Measurements from ENCODE around the gene TEP1.
"Not testable (repeated sequence)": the region's sequence is repeated elsewhere in the genome, so short reads cannot be mapped to it uniquely, and the experiment has no call there.

The TEP1 gene

DNA sequence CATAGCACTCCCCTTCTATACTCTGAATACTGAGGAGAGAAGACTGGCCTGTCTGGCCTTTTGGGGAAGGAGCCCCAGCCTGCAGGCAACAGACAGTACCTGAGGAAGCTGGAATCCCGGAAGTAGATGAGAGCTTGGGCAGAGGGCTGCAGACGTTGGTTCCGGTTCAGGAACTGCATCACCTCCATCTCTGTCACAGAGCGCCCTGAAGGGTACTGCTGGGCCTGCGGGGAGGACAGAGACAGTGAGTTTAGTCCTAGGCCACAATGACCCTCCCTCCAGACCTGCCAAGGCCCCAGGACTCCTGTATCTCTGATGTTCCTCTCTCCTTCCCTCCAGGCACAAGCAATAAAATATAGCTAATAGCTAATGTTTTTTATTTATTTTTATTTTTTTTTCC, 28.4 kb downstream of the TEP1 start:
- no peak for DNase-seq

DNA sequence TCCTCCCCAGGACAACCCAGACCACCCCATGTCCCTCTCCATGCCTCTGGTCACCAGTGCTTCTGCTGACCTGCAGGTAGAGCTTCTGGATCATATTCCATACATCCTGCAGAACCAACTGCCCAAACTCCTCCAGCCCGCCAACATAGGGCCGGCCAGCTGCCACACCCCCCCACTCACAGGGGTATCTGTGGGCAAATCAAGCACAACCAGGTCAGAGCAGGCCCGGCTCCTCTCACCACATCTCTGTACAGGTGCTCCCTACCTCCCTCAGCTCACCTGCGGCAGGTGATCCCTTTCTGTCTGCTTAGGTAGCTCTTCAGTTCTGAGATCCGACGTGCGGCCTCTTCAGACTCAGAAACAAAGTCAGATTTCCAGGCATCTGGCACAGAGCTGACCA, 29.0 kb downstream of the TEP1 start:
- no peak for DNase-seq

DNA sequence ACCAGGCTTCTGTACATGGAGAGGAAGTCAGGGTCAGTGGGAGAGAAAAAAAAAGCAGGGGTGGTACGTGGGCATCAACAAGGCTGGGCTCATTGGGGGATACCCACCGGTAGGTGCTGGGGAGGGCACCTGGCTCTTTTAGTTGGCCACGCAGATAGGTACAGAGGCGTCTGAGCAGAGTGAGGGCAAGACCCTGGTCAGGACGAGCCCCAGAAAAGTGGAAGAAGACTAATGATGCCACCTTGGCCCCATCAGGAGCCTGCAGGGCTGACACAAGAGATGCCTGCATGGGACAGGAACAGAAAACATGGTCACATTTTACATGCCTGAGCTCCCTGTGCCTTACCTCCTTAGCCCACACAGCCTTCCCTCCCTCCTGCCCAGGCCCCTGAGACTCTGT, 29.7 kb downstream of the TEP1 start:
- DNase-seq, result no peak

DNA sequence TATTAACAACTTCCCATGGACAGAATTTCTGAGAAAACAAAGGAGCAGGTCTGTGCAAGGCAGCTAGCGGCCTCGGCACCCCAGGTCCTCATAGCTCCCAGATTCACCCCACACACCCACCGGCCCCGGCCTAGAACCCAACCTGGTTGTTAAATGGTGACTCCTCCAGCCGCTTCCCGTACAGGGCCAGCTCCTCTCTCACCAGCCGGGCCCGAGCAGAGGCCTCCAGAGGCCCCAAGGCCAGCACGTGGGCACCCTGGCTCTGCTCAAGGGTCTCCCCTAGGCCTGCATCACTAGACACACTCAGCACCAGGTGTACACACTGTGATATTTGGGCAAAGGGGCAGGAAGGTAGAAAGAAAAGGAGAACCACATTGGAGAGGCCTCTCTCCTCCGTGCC, 30.3 kb downstream of the TEP1 start:
- DNase-seq, result no peak

DNA sequence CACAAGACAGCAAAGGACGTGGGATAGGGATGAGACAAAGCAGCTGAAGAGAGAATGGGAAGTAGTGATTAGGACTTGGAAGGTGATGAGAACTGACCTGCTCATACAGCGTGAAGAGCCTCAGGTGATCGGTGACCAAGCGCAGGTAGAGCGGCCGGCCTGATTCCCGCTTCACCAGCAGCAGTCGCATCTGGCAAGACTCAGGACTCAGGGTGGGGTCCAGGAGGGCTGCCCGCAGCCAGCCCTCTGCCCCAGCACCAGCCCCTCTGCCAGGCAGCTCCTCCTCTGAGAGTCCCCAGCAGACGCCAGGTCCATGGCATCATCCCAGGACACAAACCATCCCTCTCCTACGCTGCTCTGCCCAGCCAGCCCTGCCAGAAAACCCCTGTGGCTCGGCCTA, 30.8 kb downstream of the TEP1 start:
- DNase-seq, result no peak

DNA sequence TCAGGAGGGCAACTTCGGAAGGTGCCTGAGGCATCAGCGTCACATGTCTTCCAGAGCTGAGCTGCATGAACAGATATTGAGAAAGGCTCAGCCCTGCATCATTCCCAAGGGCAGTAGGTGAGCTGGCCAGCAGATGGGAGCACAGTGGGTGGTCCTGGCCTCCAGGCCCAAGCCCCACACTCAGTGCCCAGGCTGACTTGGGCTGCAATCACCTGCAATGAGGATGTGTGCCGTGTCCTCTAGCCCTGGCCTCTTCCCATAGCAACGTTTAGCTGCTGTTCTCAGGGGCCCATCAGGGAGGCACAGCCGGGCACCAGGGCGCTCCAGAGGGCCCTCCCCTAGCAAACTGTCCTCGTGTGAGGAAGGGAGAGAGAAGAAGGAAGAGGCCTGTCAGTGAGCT, 32.0 kb downstream of the TEP1 start:
- DNase-seq, result no peak

DNA sequence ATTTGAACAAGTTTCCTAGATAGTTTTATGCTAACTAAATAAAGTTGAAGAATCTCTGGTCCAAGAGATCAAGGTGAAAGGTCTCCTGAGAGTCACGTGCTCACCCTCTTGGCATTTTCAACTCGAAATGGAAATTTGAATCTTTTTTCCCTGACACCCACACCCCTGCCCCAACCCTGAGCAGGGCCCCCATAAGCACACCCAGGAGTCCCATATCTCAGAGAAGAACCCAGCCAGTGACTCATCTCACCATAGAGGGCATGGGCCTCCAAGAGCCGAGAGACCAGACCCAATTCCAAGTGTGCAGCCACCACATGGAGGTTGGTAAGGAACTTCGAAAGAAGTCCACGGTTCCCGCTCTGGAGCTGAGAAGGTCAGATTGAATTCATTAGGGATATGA, 32.6 kb downstream of the TEP1 start:
- DNase-seq, result no peak

DNA sequence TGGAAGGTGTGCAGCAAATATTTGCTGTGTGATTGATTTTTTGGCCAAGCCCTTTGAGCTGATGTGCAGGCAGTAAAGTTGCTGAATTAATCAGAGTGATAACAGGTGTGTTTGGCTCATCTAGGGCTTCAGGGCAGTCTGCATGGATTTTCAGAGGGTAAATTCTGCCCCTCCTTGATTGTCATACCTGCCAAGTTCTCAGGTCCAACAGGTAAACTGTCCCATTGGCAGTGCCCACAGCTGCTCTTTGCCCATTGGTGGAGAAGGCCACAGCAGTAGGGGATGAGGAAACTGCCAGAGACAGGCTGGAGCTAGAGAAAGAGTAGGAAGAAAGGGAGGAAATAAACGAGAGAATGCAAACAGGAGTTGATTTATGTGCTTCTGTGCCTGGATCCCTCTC, 33.6 kb downstream of the TEP1 start:
- DNase-seq, result no peak

DNA sequence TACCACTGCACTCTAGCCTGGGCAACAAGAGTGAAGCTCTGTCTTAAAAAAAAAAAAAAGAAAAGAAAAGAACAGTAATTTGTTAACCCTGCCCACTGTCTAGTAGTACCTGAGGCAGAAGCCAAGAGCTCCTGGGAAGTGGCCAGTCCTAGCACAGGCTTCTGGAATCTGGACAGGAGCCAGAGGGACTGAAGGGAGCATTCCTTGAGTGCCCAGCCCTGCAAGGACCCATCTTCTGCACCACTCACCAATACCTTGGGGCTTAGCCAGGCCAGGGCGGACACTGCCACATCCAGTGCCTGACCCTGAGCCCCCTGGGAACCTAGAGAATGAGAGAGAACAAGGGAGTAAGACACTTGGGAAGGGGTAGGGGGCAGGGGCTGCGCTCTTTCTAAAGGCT, 36.1 kb downstream of the TEP1 start:
- DNase-seq, result no peak

DNA sequence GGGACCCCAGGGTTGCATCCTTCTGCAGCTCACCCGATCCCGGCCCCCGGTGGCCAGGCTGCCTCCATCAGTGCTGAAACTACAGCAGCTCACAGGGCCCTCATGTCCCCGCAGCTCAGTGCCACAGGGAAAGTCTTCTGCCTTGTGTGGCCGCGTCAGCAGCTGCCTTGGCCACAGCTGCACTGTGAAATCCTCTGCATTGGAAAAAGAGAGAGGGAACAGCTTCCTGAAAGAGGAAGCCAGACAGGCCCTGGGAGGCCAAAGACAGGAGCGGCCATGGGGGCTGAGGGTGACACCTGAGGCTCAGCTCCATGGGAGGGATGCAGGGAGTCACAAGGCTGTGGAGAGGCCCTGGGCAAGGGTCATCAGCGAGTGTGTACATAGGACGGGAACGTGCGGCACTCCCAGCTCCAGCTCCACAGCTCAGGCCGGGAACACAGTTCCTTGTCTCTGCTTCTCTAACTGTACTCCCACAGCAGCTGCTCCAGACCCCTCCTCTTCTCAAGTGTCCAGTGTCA, 37.2 kb downstream of the TEP1 start:
- no peak for DNase-seq

DNA sequence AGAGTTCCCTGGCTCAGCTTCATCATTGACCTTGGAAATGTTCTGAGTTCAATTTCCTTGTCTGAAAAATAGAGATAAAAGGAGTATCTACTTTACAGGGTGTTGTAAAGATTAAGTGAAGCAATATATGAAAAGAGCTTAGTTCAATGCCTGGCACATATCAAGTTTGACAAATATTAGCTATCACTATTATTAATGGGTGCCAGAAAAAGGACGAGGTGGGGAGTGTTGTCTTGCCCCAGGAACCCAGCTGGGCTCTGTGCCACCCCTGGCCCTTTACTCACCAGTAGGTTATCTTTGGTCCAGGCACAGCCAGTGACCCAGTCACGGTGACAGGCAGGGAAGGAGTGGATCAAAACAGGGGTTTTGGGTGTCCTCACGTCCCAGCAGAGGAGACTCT, 37.8 kb downstream of the TEP1 start:
- no peak for DNase-seq

DNA sequence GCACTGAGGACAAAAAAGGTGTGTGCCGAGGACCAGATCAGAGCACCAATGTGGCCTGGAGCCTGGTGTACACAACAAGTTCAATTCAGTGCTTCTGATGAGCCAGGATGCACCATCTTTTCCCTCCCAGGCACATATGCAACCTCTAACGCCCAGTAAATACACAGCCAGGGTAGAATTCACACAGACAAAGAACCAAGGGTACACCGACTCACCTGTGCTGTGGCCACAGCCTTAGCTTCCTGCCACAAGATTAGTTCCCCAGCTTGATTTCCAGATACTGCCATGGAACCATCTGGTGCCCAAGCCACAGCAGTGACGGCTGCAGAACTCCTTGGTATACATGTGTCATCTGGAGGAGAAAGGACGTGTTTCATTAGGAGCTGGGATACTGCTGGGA, 40.5 kb downstream of the TEP1 start:
- no peak for DNase-seq

DNA sequence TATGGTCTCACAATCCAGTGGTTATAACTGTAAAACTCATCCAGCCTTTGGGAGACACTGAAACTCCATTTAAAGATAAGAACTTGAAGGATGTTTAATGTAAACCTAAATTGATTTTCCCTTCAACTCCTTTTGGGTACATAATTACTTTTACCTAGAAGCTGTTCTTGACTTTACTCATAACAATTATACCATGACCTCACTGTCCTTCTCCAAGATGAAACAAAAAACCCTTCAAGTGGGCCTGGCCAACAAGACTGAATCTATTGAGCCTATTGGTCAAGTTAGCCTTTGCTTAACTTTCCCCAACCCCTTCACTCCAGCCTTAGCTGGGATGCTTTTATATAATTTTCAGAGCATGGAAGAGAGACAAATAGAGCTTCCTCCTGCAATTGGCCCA, 47.4 kb downstream of the TEP1 start:
- DNase-seq, result no peak

DNA sequence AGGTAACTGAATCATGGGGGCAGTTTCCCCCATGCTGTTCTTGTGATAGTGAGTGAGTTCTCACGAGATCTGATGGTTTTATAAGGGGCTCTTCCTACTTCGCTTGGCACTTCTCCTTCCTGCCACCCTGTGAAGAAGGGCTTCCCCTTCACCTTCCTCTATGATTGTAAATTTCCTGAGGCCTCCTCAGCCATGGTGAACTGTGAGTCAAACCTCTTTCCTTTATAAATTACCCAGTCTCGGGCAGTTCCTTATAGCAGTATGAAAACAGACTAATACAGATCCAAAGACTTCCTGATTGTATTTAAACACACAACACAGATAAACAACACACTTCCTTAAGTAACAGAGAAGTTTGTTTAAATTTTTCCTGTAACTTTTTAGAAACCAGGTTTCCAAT, 54.8 kb downstream of the TEP1 start:
- DNase-seq, result not testable (repeated sequence)

DNA sequence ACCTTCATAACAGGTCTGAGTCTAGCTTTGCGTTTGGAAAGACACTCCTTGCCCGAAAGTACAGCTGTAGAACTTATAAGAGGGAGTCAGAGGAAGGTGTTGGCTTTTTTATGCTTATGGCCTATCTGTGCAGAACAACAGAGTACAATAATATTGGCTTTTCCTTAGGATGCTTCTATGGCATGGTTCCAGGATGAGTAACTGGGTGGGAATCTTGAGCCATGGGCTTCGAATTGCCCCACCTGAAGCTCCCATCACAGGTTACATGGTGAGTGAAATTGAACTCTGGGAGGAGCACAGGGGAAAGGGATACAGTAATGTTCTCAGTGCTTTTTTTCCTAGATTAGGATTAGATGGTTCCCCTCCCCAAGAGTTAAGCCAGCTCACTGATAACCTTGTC, 56.9 kb downstream of the TEP1 start:
- DNase-seq, result no peak

DNA sequence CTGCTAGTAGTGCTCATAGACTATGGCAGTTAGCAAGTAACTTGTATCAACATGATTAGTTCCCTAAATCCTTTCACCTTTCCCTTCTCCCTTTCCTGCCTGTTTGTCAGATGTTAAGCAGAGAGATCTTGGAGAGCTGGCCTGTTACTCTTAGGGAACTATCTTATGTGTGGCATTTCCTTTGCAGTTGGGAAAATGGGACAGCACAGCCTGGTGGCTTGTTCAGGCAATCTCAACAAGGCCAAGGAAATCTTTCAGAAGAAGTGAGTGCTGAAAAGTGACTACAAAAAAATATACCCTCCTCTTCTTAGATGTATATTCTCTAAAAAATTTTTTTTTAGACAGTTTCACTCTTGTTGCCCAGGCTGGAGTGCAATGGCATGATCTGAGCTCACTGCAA, 62.4 kb downstream of the TEP1 start:
- DNase-seq, result no peak

DNA sequence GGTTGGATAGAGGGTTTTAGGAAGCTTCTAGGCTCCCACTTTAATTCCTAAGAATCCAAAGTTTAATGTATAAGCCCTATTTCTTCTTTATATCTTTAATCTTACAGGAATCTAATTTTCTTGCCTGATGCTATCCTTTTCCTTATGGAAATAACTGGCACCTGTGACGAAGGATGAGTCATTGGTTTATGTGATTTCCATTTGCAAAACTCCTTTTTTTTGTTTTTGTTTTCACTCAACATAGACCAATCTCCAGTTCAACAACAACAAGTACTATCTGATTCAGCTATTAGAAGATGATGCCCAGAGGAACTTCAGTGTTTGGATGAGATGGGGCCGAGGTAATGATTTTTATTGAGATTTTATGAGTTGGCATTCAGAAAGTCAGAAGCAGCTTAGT, 63.0 kb downstream of the TEP1 start:
- no peak for DNase-seq

DNA sequence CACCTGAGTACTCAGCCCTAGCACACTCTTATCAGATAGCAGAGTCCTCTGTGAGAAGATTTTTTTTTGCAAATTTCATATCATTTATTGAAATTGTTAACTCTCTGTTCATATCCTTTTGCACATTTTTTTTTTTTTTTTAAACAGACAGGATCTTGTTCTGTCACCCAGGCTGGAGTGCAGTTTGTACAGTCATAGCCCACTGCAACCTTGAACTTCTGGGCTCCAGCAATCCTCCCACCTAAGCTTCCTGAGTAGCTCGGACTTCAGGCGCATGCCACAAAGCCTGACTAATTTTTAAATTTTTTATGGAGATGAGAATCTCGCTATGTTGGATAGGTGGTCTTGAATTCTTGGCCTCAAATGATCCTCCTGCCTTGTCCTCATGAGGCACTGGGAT, 65.6 kb downstream of the TEP1 start:
- no peak for DNase-seq

DNA sequence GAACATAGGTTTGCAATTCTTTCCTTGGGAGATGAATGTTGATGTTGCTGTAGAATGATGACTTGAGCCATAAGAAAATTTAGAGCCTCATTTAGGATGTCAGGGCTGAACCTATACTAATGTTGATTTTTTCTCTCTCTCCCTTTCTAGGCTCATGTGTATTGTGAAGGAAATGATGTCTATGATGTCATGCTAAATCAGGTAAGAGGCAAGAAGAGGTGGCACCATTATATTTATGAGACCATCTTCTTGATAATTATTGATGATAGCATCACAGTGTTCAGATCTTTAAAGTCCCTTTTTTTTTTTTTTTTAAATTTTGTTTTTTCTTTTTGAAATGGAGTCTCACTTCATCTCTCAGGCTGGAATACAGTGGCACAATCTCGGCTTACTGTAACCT, 66.6 kb downstream of the TEP1 start:
- no peak for DNase-seq

DNA sequence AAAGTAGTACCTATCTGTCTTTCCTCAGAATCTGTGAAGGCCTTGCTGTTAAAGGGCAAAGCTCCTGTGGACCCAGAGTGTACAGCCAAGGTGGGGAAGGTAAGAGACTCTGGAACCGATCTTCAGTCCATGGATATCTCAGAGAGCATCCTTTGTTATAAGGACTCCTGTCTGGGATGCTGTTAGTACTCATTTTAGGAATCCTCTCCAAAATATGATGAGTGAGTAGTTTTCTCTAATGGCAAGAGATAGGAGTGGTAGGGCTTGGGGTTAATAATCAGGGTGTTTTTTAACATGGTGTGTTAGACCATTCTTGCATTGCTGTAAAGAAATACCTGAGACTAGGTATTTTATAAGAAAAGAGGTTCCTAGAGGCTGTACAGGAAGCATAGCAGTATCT, 67.9 kb downstream of the TEP1 start:
- no peak for DNase-seq

DNA sequence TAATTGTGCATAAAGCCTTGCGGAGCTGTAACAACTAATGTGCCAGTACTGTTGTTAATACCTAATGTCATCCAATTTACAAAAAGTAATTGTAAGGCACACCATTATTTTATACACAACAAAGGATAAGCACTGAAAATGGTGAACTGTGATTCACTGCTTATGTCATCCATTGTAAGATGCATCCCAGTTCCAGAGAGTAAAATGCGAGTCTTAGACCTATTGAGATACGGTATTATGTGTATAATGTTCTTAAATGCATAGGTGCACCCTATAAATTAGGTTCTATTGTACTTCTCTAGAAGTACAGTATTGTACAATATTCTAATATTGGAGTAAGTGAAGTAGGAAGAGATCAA, 69.5 kb downstream of the TEP1 start:
- peak in 1 of 2 experiments; percentile 21 for DNase-seq

DNA sequence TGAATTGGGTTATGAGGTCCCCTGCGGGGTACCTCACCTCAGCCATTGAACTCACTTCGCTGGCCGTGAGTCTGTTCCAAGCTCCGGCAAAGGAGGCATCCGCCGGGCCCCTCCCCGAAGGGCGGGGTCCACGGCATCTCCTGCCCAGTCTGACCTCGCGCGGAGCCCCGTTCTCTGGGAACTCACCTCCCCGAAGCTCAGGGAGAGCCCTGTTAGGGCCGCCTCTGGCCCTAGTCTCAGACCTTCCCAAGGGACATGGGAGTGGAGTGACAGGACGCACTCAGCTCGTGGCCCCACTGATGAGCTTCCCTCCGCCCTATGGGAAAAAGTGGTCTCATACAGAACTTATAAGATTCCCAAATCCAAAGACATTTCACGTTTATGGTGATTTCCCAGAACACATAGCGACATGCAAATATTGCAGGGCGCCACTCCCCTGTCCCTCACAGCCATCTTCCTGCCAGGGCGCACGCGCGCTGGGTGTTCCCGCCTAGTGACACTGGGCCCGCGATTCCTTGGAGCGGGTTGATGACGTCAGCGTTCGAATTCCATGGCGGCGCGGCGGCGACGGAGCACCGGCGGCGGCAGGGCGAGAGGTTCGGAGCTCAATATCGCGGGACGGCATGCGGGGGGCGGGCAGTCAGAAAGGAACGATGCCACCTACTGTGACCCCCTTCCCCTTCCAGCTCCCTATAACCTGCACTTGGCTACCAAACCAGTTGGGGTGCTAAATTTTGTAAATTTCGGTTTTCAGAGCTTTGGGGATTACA, 70.0 kb downstream of the TEP1 start, which contains the start of gene PARP2:
PARP2 (plus strand) TSS at position 544 of the 770 bp plus-strand sequence; CDS start at position 551, 7 bp downstream.
- peak; percentile 100 for DNase-seq

DNA sequence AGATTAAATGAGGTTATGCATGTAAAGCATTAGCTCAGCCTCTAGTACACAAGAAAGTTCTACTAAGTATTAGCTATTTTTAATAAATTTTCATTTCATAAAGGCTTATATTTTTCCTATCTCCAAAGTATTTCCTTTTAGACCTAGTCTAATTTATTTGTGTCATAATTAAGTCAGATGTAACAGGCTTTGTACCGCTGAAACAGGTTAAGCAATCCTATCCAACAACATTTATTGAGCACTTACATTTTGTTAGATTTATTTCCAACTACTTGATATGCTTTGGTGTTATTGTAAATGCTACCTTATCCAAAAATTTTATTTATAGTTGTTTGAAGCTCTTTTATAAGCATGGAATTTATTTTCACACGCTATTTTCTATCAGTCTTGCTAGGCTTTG, 71.7 kb downstream of the TEP1 start:
- no peak for DNase-seq

DNA sequence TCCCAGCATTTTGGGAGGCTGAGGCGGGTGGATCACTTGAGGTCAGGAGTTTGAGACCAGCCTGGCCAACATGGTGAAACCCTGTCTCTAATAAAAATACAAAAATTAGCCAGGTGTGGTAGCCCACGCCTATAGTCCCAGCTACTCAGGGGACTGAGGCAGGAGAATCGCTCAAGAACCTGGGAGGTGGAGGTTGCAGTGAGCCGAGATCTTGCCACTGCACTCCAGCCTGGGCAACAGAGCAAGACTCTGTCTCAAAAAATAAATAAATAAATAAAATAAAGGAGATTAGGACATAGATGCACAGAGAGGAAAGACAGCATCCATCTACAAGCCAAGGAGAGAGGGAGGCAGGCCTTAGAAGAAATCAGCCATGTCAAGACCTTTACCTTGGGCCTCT, 72.3 kb downstream of the TEP1 start:
- DNase-seq, result not testable (repeated sequence)

DNA sequence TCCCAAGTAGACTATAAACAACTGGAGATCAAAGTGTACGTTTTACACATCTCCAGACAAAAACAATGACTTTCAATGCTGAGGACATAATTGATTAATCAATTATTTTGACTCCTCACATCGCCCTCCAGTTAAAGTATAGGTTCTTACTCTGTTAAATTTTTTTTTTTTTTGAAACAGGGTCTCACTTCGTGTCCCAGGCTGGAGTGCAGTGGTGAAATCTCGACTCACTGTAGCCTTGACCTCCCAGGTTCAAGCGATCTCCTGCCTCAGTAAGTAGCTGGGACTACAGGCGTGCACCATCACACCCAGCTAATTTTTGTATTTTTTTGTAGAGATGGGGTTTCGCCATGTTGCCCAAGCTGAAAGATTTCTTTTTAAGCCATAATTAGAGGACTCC, 79.3 kb downstream of the TEP1 start:
- no peak for DNase-seq

All from NCI-H1930 (cell line).